ENCODE data around the gene RSL24D1.
"Not testable (repeated sequence)": the region's sequence is repeated elsewhere in the genome, so short reads cannot be mapped to it uniquely, and the experiment has no call there.

The RSL24D1 gene

DNA sequence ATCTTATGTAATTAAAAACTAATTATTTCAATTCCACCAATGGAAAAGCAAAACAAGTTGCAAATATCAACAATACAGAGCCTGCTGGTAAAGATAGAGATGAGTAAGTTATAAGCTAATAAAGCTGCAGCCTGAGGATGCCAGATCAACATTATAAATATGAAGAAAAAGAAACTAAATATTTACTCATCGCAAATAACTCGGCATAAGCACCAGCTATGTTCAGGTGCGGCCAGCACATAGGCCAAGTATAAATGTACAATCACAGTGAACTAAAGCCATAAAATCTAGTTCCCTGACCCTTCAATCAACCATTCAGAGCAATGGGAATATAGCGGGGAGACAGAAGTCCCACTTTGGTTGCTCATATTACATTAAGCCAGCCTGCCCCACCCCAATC, 7.7 kb upstream of the RSL24D1 start:
- no peak for DNase-seq (ENCODE audit: low spot score)

DNA sequence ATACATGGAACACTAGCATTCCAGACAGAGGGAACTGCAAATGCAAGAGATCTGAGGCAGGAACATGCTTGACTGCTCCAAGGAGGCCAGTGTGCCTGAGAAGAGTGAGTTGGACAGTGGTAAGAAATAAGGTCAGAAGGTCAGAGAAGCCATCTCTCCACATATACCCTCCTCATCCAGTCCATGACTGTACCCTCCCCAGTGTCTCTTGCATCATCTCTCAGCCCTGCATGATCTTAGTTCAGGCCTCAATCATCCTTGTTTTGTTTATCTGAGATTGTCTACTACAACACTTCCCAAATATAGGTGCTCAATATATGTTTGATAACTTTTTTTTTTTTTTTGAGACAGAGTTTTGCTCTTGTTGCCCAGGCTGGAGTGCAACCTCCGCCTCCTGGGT, 5.5 kb upstream of the RSL24D1 start:
- no peak for DNase-seq (ENCODE audit: low spot score)

DNA sequence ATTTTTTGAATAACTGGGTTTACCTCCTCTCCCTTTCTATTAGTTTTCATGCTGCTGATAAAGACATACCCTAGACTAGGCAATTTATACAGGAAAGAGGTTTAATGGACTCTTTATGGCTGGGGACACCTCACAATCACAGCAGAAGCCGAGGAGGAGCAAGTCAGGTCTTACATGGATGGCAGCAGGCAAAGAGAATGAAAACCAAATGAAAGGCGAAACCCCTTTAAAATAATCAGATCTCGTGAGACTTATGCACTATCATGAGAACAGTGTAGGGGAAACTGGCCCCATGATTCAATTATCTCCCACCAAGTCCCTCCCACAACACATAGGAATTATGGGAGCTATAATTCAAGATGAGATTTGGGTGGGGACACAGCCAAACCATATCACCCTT, 2.0 kb upstream of the RSL24D1 start:
- DNase-seq (ENCODE audit: low spot score) = no peak

DNA sequence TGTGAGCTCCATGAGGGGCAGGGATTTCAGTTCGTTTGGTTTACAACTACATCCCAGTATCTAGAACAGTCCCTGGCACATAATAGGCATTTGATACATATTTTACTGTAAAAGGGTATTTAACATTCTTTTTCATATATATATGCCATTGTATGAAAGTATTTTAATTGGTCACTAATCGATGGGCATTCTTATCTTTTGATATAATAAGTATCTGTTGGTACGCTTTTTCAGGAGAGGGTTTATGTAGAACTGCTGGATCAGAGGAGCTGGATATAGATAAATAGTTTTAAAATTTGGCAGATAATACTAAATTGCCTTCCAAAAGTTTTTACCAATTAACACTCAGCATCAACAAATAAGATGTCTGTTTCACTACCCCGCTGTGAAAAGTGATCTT, 978 bp upstream of the RSL24D1 start:
- DNase-seq (ENCODE audit: low spot score) = no peak

DNA sequence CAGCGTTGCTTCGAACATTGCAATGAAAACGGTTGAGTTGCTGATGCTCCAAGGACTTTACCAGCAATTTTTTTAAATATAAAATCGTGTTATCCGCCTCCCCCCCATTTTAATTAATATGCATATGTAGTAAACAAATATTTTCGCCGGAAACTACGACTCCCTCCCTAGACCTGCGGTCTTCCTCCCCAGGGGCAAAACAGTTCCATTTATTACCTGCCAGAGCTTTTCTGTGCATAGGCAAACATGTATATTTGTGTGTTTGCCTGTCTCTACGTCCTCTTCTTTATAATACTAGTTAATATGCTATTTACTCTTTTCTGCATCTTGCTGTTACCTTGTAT, 593 bp upstream of the RSL24D1 start:
- DNase-seq (ENCODE audit: low spot score) = no peak

DNA sequence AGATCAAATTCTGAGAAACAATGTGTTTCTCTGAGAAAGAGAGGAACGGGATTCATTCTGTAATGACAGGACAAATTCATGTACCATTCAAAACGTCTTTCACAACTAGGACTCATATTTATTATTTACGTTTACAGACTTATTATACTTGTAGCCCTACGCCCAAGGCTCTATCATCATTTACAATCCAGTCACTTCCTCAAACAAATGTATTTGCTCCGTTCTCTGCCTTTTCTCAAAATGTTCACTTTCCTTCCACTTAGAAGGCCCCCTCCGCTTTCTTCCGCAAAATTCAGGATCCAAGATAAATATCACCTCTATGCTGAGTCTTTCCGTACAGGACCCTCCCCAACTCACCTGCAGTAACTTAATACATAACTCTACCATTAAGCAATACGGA, 745 bp downstream of the RSL24D1 start:
- peak; percentile 9 for DNase-seq (ENCODE audit: low spot score)

DNA sequence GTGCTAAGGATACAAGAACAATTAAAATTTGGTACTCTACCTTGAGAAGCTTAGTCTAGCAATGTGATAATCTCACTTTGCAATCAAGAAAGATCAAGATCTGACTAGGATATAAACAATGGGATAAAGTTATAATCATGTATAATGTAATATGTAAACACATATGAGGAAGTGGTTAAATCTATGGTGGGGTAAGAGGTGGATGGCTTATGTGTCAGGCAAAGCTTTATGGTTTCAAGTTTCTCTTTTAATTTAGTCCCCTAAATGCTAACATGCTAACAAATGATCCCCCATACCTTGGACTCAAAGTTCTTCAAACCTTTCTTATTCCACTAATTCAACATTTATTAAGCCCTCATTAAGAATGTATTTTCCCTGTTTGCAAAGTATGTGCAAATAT, 2.5 kb downstream of the RSL24D1 start:
- DNase-seq (ENCODE audit: low spot score) = no peak

DNA sequence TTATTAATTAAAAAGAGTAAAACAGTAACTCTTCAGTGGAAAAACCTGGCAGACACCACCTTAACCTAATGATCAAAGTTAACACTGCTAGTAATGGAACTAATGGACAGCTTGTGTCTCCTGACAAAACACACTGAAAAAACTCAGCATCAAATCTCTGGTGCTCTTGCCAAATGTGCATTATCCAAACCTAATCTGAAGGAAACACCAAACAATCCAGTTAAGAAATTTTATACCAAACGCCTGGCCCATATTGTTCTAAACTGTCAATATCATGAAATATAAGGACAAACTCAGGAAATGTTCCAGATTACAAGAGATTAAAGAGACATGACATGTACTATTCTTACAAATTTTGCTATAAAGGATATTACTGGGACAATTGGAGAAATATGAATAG, 10.4 kb downstream of the RSL24D1 start:
- DNase-seq (ENCODE audit: low spot score) = no peak

DNA sequence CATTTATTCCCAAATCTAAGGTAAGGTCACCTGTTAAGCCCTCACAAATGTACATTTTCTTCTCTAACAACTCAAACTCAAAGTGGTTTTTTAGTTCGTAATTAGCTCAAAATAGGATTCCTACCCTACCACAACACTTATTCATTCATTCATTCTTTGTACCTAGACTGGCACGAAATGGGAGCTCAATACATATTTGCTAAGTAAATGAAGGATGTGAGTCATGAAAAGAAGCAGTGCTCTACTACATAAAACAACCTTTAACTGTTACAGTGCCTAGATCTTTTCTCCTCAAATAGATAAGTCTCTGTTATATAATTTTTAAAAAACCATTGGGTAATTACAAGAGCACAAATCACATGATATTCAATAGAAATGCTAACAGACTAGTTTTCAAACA, 13.1 kb downstream of the RSL24D1 start:
- no peak for DNase-seq (ENCODE audit: low spot score)

DNA sequence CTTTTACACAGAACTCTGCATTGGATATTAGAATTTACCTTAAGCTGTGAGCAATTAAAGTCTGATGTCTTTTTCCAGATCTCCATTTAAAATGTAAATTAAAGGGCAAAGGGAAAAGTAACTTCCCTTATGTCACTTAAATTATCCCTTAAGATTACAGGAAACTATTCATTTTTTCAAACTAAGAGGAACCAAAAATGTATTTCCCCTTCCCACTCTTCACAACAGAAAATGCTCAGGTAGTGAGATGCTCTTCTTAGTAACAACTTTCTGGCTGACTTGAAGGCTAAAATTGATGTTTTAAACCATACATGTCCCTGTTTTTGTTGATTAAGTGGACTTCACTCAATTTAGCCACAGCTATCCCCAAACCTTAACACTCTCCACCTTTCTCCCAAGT, 17.6 kb downstream of the RSL24D1 start:
- no peak for DNase-seq (ENCODE audit: low spot score)

DNA sequence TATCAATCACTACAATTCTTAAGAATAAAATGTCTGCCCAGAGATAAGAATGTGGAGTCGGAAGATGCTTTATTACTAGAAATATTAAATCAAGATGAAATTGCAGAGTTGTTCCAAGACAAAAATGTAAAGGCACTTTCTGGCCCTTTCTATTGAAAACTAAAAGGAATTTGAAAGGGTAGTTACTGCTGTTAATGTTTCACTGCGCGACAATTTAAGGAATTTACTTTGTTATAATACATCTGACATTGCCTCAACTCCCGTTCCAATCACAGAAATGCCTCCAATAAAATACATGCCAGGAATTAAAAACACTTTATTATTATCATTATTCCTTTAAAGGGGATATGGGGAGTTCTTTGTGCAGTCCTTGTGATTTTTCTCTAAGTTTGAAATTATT, 26.4 kb downstream of the RSL24D1 start:
- DNase-seq (ENCODE audit: low spot score) = no peak

DNA sequence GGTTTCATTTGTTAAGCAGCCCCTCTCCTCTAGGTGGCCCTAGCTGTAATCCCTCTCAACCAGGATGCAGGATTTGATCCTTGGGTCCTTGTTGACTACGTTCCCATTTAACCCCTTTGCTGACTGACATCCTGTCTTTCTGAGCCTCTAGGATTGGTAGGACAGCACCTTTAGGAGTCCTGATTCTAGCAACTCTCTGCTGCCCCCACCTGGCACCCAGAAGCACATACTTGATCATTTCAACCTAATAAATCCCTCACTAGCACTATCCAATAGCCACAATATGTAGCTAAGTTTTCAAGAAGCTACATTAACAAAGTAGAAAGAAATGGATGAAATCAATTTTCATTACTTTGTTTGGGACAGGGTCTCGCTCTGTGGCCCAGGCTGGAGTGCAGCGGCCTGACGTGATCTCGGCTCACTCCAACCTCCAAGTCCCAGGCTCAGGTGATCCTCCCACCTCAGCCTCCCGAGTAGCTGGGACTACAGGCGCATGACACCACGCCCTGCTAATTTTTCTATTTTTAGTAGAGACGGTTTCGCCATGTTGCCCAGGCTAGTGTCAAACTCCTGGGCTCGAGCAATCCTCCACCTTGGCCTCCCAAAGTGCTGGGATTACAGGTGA, 28.3 kb downstream of the RSL24D1 start:
- peak; percentile 88 for DNase-seq (ENCODE audit: low spot score)

DNA sequence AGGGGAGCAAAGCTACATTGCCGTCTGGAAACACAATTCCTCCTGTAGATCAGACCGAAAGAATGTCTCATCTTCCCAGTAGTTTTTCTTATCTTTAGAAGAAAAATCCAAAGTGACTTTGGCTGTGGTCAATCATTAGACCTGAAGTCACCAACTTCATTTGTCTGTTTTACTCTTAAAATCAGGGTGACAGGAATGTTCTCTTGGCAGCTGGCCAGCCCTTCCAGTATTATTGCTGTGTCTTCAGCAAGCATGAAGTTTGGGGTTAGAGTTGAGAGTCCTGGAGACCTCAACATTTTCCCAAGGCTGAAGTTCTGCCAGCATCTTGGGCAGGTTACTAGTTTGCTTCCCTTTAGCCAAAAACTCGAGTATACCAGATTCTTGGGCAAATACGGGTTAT, 32.5 kb downstream of the RSL24D1 start:
- no peak for DNase-seq (ENCODE audit: low spot score)

DNA sequence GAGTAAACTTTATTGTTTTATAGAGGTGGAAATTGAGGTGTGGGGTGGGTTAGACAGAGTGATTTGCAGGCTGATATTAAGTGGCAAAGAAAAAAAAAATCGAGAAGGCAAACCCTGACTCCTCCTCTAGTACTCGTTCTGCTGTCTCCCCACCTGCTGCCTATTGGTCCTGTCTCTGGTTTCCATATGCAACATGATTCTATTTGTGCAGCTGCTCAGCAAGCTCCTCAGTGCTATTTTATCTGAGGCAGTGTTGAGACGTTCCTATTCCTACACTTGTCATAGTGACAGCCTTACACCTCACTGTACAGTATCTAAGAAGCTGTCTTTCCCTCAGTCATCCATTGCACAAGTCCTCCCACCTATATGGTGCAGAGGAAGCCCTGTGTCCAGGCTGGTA, 45.1 kb downstream of the RSL24D1 start:
- no peak for DNase-seq (ENCODE audit: low spot score)

DNA sequence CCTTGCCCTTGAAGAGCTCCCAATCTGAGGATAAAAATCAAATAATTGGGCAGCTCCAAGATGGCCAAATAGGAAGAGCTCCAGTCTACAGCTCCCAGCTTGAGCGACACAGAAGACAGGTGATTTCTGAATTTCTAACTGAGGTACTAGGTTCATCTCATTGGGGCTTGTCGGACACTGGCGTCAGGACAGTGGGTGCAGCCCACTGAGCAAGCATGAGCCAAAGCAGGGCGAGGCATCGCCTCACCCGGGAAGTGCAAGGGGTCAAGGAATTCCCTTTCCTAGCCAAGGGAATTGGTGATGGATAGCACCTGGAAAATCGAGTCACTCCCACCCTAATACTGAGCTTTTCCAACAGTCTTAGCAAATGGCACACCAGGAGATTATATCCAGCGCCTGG, 53.6 kb downstream of the RSL24D1 start:
- not testable (repeated sequence) for DNase-seq (ENCODE audit: low spot score)

DNA sequence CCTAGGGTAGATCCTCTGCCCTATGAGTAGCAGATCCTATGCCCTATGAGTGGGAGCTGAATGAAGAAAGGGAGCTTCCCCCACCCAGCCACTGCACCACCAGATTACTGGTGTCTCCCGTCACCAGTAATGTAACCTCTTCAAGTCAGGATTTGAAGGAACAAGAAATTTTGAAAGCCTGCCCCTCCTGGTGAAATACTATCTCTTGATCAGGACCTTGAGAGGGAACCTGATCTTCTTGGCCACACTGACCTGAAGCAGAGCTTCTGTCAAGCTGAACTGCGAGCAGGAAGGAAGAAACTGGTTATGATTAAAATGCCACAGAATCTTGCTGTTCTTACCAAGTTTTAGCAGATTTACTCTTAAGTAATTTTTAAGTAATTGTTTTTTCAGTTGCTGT, 62.8 kb downstream of the RSL24D1 start:
- no peak for DNase-seq (ENCODE audit: low spot score)

DNA sequence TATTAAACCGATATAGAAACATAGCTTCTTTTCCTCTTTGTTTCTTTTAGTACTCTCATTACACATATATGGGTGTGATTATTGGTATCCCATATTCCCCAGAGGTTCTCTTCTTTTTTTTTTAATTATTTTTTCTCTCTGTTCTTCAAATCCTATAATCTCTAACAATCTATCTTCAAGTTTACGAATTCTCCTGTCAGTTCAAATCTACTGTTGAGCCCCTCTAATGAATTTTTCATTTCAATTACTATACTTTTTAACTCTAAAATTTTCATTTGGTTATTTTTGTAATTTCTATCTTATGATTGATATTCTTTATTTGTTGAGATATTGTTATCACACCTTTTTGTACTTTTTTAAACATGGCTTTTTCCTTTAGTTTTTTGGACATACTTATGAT, 64.1 kb downstream of the RSL24D1 start:
- DNase-seq (ENCODE audit: low spot score) = no peak

Measured in RKO (cell line).